Erythroblast (primary cell): ENCODE data around the gene ALDH18A1.

Source experiments
- GATA1 ChIP-seq: IDR thresholded peaks from 2 replicates; pipeline ENCODE4 v1.6.1; 2011; ENCODE audit warnings: low read depth, mild to moderate bottlenecking, control low read depth, low read length, moderate library complexity
- POLR2A ChIP-seq: IDR thresholded peaks from 2 replicates; pipeline ENCODE4 v1.6.1; 2011; ENCODE audit warnings: mild to moderate bottlenecking, low read length

- TF ChIP-seq POLR2A (no peak), GATA1 (no peak)
Measured at GRCh38 chr10:95578619-95579018, 77.9 kb downstream of the ALDH18A1 start.
